DOHH2 (cell line): Measurements from ENCODE around the gene CD96.
A peak's percentile ranks its signal among the peaks of the same experiment; 100 is the strongest.

Experiments used
- H3F3A ChIP-seq: fragments of 200-600 bp; sonication (generic), shearing (Covaris generic); 2 replicates; pipeline ENCODE4 v1.6.0; 2016; ENCODE audit warnings: antibody characterized with exemption, mild to moderate bottlenecking; ENCODE audit not compliant: control insufficient read depth, insufficient read depth
- H3K27ac ChIP-seq: fragments of 200-600 bp; sonication (generic); 2 replicates; pipeline ENCODE4 v1.5.1; 2014; ENCODE audit warnings: low read depth, mild to moderate bottlenecking, low read length, moderate library complexity
- H3K27me3 ChIP-seq: fragments of 200-600 bp; sonication (generic); 2 replicates; pipeline ENCODE4 v1.6.1; 2014; ENCODE audit warnings: mild to moderate bottlenecking, low read length, mixed read lengths; ENCODE audit not compliant: control insufficient read depth
- H3K36me3 ChIP-seq: fragments of 200-600 bp; sonication (generic); 2 replicates; pipeline ENCODE4 v1.6.1; 2014; ENCODE audit warnings: mild to moderate bottlenecking, low read length, moderate library complexity, mixed read lengths; ENCODE audit not compliant: control insufficient read depth
- H3K4me1 ChIP-seq: fragments of 200-600 bp; sonication (generic); 2 replicates; pipeline ENCODE4 v1.6.1; 2014; ENCODE audit warnings: mild to moderate bottlenecking, low read length, mixed read lengths; ENCODE audit not compliant: control insufficient read depth
- H3K4me2 ChIP-seq: fragments of 200-600 bp; sonication (generic); 2 replicates; pipeline ENCODE4 v1.6.0; 2014; ENCODE audit warnings: mild to moderate bottlenecking, low read length, moderate library complexity
- H3K4me3 ChIP-seq: fragments of 200-600 bp; sonication (generic); 2 replicates; pipeline ENCODE4 v1.5.1; 2014; ENCODE audit warnings: mild to moderate bottlenecking, low read length, mixed read lengths
- H3K79me2 ChIP-seq: fragments of 200-600 bp; sonication (generic); 2 replicates; pipeline ENCODE4 v1.6.1; 2014; ENCODE audit warnings: mild to moderate bottlenecking, low read length, mixed read lengths; ENCODE audit not compliant: control insufficient read depth
- H3K9me2 ChIP-seq: fragments of 200-600 bp; sonication (generic); replicated peaks from 2 replicates; pipeline ENCODE4 v1.6.1; 2014; ENCODE audit warnings: mild to moderate bottlenecking, low read length, mixed read lengths; ENCODE audit not compliant: control insufficient read depth
- H3K9me3 ChIP-seq: fragments of 200-600 bp; sonication (generic); 2 replicates; pipeline ENCODE4 v1.6.1; 2014; ENCODE audit warnings: antibody characterized with exemption, low read length, mixed read lengths; ENCODE audit not compliant: control insufficient read depth, insufficient read depth
- H4K20me1 ChIP-seq: fragments of 200-600 bp; sonication (generic); 2 replicates; pipeline ENCODE4 v1.6.0; 2014; ENCODE audit warnings: low read depth, mild to moderate bottlenecking, antibody characterized with exemption, low read length, moderate library complexity; ENCODE audit not compliant: control insufficient read depth, insufficient read depth
- EZH2phosphoT487 ChIP-seq: fragments of 200-600 bp; sonication (generic); IDR thresholded peaks from 2 replicates; pipeline ENCODE4 v1.6.1; 2017; ENCODE audit warnings: borderline replicate concordance, mild to moderate bottlenecking, antibody characterized with exemption, low read length, moderate library complexity, mixed read lengths
- TF ChIP-seq, protein P1 (sequence below): fragments of 200-600 bp; sonication (generic); IDR thresholded peaks from one replicate; pipeline ENCODE4 v1.5.1; 2014; ENCODE audit warnings: antibody characterized with exemption, mild to moderate bottlenecking, low read depth, low read length; ENCODE audit not compliant: poor library complexity, severe bottlenecking

Gene CD96

DNA sequence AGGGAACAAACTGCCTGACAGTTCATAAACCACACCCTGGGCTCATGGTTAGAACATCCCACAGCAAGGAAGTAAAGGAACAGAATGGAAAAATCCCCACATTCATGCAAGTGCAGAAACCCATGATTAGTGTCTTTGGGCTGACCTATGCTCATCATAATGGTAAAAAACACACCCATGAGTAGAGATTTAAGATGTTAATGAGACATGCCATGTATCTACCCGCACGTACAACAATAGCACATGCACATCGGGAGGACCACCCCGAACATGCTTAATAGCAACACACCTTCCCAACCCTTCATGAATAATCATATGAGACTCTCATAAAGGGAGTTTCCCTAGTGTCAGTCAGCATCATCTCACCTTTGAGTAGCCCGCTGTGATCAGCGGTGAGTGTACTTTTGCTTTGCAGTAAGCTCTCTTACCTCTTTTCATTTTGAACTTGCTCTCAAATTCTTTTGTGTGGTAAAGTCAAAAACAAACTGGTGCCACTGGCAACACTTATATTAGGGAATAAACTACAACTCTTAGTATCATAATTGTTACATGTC is 30.0 kb downstream of the CD96 start:
- Histone ChIP-seq H3K4me1 (no peaks in the 10 kb centered on the region), H3K79me2 (no peaks in the 10 kb centered on the region), H3K27me3 (no peaks in the 10 kb centered on the region), H3K27ac (no peak overlapping the region), H3K4me2 (no peak overlapping the region), H3K9me3 (no peaks in the 10 kb centered on the region), H3K36me3 (no peaks in the 10 kb centered on the region), H3F3A (no peaks in the 10 kb centered on the region), H3K4me3 (no peak overlapping the region), H4K20me1 (no peaks in the 10 kb centered on the region), H3K9me2 (no peaks in the 10 kb centered on the region)
- no peak for TF ChIP-seq EZH2phosphoT487
- TF ChIP-seq, protein P1, sequence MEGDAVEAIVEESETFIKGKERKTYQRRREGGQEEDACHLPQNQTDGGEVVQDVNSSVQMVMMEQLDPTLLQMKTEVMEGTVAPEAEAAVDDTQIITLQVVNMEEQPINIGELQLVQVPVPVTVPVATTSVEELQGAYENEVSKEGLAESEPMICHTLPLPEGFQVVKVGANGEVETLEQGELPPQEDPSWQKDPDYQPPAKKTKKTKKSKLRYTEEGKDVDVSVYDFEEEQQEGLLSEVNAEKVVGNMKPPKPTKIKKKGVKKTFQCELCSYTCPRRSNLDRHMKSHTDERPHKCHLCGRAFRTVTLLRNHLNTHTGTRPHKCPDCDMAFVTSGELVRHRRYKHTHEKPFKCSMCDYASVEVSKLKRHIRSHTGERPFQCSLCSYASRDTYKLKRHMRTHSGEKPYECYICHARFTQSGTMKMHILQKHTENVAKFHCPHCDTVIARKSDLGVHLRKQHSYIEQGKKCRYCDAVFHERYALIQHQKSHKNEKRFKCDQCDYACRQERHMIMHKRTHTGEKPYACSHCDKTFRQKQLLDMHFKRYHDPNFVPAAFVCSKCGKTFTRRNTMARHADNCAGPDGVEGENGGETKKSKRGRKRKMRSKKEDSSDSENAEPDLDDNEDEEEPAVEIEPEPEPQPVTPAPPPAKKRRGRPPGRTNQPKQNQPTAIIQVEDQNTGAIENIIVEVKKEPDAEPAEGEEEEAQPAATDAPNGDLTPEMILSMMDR, result no peak

DNA sequence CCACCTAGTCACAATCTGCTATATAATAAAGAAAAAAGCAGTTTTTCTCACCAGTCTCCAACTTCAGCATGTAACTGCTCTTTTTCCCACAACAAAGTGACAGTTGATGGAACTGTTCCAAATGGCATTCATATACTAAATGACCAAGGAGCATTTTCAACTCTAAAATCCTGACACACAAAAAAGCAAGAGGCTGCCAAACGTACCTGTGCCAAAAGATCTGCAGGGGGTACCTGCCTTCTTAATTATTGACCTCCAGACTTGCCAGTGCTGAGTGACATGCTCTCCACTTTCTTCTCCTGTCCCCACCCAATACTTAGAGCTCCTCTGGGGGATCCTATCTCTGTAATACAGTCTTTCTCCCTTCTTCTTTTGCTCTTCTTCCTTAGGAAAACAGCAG is 35.1 kb downstream of the CD96 start:
- Histone ChIP-seq H3K9me3 (no peaks in the 10 kb centered on the region), H3F3A (no peaks in the 10 kb centered on the region), H3K79me2 (no peaks in the 10 kb centered on the region), H3K36me3 (no peaks in the 10 kb centered on the region), H3K27ac (no peak overlapping the region), H3K9me2 (no peaks in the 10 kb centered on the region; the same call in 1 of the 2 replicates), H3K27me3 (0 out of 2 replicates have a peak, but pooled peaks cover 2% of the 10 kb centered on the region), H3K4me2 (no peak overlapping the region), H3K4me3 (no peak overlapping the region), H3K4me1 (no peaks in the 10 kb centered on the region), H4K20me1 (no peaks in the 10 kb centered on the region)
- TF ChIP-seq, protein P1, result no peak
- no peak for TF ChIP-seq EZH2phosphoT487

DNA sequence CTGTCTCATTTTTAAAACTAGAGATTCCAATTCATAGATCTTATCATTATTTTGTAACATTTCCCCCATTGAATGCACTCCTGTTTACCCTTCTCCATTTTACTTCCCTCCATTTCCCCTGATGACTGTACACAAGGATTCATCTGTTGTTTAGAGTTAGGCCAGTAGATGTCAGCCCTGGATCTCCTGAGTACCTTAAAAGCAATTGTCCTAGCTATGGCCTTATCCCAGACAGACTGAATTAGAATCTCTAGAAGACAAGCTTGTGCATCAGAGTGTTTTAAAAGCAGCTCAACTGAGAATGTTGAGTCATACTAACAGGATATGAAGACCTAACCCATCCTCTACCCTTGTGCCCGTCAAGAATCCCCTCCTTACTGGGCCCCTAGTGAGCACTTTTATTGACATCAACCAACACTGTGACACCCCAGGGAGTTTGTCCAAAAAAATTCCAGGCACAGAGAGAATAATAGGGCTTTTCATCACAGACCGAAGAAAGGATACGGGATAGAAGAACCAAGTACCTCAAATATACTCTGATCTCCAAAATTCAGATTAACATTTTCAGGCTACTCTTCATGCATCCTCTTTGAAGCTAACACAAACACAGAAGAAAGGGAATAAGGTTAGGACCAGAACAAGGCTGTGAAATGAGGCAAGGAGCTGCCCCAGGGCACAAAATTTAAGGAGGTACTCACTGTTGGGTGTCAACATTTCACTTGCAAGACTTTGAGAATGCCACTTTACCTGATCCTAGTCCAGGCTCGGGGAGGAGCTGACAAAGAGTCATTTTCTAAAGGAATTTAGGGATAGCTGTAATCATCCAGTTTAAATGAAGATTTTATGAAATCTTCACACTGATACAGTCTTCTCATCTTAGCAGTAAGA is 36.0 kb downstream of the CD96 start:
- Histone ChIP-seq H3K9me2 (no peaks in the 10 kb centered on the region; the same call in 1 of the 2 replicates), H3K79me2 (no peaks in the 10 kb centered on the region), H3K4me1 (no peaks in the 10 kb centered on the region), H3K27me3 (0 out of 2 replicates have a peak, but pooled peaks cover 3% of the 10 kb centered on the region), H3K27ac (no peak overlapping the region), H3K36me3 (no peaks in the 10 kb centered on the region), H3K9me3 (no peaks in the 10 kb centered on the region), H3K4me3 (no peak overlapping the region), H3K4me2 (no peak overlapping the region), H4K20me1 (no peaks in the 10 kb centered on the region), H3F3A (no peaks in the 10 kb centered on the region)
- TF ChIP-seq, protein P1, result peak; percentile 44
- TF ChIP-seq EZH2phosphoT487, result no peak
